PC-9 (cell line): ENCODE results near the gene TRAF4. TPM values are rescaled to one million over a fixed set of nuclear protein-coding genes. Genes with fewer than 3 reads are reported as not detected.

Experiments
- BruUV-seq: library from RNA; stranded (reverse); fragments of 400-500 nt; replicated peaks from 2 replicates; lab custom pipeline; 2021; lab: Mats Ljungman, UMichigan
- CTCF ChIA-PET: fragments of 300-600 bp; sonication (Branson Sonifier 250); formaldehyde crosslinking; loops from one replicate; lab custom pipeline; 2022; ENCODE audit warnings: antibody characterized with exemption; lab: Charles Lee
- POLR2A ChIA-PET: fragments of 300-600 bp; sonication (Branson Sonifier 250); formaldehyde crosslinking; loops from one replicate; lab custom pipeline; 2022; ENCODE audit warnings: antibody characterized with exemption; ENCODE audit not compliant: unreplicated experiment; lab: Charles Lee
- DNase-seq, 2 experiments: peaks; one replicate each; pipeline versions ENCODE4 v3.0.0 to v3.0.0-alpha.2; 2015 to 2022; ENCODE audit warnings: mixed read lengths in 1 of 2
- H2AFZ ChIP-seq: fragments of 200-600 bp; sonication (generic); 2 replicates; pipeline ENCODE4 v1.8.1; 2017; ENCODE audit warnings: antibody characterized with exemption
- H3F3A ChIP-seq: fragments of 200-600 bp; sonication (generic); 2 replicates; pipeline ENCODE4 v1.8.1; 2017; ENCODE audit warnings: antibody characterized with exemption, mild to moderate bottlenecking, low read depth; ENCODE audit not compliant: insufficient read depth
- H3K27ac ChIP-seq: fragments of 200-600 bp; sonication (generic); 2 replicates; pipeline ENCODE4 v1.6.1; 2016; ENCODE audit warnings: mixed run types
- H3K27me3 ChIP-seq: fragments of 200-600 bp; sonication (generic); 2 replicates; pipeline ENCODE4 v1.6.1; 2016; ENCODE audit warnings: low read depth, mixed run types; ENCODE audit not compliant: insufficient read depth
- H3K36me3 ChIP-seq: fragments of 200-600 bp; sonication (generic); 2 replicates; pipeline ENCODE4 v1.6.1; 2016; ENCODE audit warnings: low read depth, mixed run types
- H3K4me1 ChIP-seq: fragments of 200-600 bp; sonication (generic); replicated peaks from 2 replicates; pipeline ENCODE4 v1.6.1; 2016; ENCODE audit warnings: mixed run types; ENCODE audit not compliant: insufficient read depth
- H3K4me2 ChIP-seq: fragments of 200-600 bp; sonication (generic); 2 replicates; pipeline ENCODE4 v1.6.1; 2017; ENCODE audit warnings: mixed run types
- H3K4me3 ChIP-seq: fragments of 200-600 bp; sonication (generic); 2 replicates; pipeline ENCODE4 v1.6.1; 2016; ENCODE audit warnings: mixed run types
- H3K79me2 ChIP-seq: fragments of 200-600 bp; sonication (generic); 2 replicates; pipeline ENCODE4 v1.6.1; 2017; ENCODE audit warnings: low read depth, mixed run types
- H3K9me2 ChIP-seq: fragments of 200-600 bp; sonication (generic); 2 replicates; pipeline ENCODE4 v1.8.1; 2017; ENCODE audit warnings: mild to moderate bottlenecking; ENCODE audit not compliant: insufficient read depth
- H3K9me3 ChIP-seq: fragments of 200-600 bp; sonication (generic); 2 replicates; pipeline ENCODE4 v1.8.1; 2016; ENCODE audit warnings: low read depth; ENCODE audit not compliant: insufficient read depth
- H4K20me1 ChIP-seq: fragments of 200-600 bp; sonication (generic); 2 replicates; pipeline ENCODE4 v1.8.1; 2017; ENCODE audit not compliant: insufficient read depth
- EZH2 ChIP-seq: fragments of 200-600 bp; sonication (generic); IDR thresholded peaks from 2 replicates; pipeline ENCODE4 v1.8.0; 2017; ENCODE audit warnings: antibody characterized with exemption, low read depth
- intact Hi-C: fragments of 100-400 bp; cut with micrococcal nuclease; formaldehyde crosslinking; loops from one replicate; pipeline ENCODE4 v1.10.0; 2022; ENCODE audit not compliant: unreplicated experiment
- total RNA-seq: library from RNA; stranded (reverse); gene quantifications from 2 replicates; pipeline ENCODE4 v1.2.3, GENCODE V29; 2021
- TF ChIP-seq, protein P1 (sequence below): fragments of 200-600 bp; sonication (generic); conservative IDR thresholded peaks from 2 replicates; pipeline ENCODE4 v1.6.1; 2017; ENCODE audit warnings: mixed run types, antibody characterized with exemption, mild to moderate bottlenecking, moderate library complexity

The TRAF4 gene
- total RNA-seq, 1 experiment from 2014 or later: 159 TPM

DNA sequence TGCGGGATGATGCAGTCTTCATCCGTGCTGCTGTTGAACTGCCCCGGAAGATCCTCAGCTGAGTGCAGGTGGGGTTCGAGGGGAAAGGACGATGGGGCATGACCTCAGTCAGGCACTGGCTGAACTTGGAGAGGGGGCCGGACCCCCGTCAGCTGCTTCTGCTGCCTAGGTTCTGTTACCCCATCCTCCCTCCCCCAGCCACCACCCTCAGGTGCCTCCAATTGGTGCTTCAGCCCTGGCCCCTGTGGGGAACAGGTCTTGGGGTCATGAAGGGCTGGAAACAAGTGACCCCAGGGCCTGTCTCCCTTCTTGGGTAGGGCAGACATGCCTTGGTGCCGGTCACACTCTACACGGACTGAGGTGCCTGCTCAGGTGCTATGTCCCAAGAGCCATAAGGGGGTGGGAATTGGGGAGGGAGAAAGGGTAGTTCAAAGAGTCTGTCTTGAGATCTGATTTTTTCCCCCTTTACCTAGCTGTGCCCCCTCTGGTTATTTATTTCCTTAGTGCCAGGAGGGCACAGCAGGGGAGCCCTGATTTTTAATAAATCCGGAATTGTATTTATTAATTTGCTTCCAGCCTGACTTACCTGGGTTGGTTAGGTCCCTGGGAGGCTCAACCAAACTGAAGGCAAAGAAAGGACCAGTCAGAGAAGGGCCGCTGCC lies 5.8 kb downstream of the TRAF4 start:
- H4K20me1 ChIP-seq: peaks cover 56% of the 10 kb centered on the region
- CTCF ChIA-PET: interaction anchor here (0.6 to 3.7 kb wide), 3 partner anchors 14 to 23 kb away, joined by 4 to 60 read pairs (median 6); partner anchors contain the start of genes NEK8 and TLCD1
- H3K4me1 ChIP-seq: peaks cover 43% of the 10 kb centered on the region
- TF ChIP-seq, protein P1, sequence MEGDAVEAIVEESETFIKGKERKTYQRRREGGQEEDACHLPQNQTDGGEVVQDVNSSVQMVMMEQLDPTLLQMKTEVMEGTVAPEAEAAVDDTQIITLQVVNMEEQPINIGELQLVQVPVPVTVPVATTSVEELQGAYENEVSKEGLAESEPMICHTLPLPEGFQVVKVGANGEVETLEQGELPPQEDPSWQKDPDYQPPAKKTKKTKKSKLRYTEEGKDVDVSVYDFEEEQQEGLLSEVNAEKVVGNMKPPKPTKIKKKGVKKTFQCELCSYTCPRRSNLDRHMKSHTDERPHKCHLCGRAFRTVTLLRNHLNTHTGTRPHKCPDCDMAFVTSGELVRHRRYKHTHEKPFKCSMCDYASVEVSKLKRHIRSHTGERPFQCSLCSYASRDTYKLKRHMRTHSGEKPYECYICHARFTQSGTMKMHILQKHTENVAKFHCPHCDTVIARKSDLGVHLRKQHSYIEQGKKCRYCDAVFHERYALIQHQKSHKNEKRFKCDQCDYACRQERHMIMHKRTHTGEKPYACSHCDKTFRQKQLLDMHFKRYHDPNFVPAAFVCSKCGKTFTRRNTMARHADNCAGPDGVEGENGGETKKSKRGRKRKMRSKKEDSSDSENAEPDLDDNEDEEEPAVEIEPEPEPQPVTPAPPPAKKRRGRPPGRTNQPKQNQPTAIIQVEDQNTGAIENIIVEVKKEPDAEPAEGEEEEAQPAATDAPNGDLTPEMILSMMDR: no peak
- no peak for TF ChIP-seq EZH2
- no peaks in the 10 kb centered on the region for H3K27me3 ChIP-seq
- BruUV-seq: no TSS peak
- no peaks in the 10 kb centered on the region for H3K9me3 ChIP-seq
- intact Hi-C loops: loop anchor here (1.0 to 5.0 kb wide), 3 partner anchors 22 to 203 kb away; partner anchors contain the start of genes BLTP2 and PHF12
- H3K79me2 ChIP-seq: peaks cover 56% of the 10 kb centered on the region
- no peaks in the 10 kb centered on the region for H3K9me2 ChIP-seq
- H3K27ac ChIP-seq: peak overlapping the region; percentile 45
- no peak for DNase-seq
- H3F3A ChIP-seq: peaks cover 85% of the 10 kb centered on the region
- peak overlapping the region; percentile 55 for H3K4me2 ChIP-seq
- no peak overlapping the region for H3K4me3 ChIP-seq
- peaks cover 27% of the 10 kb centered on the region for H3K36me3 ChIP-seq
- no peak overlapping the region for H2AFZ ChIP-seq
- POLR2A ChIA-PET: interaction anchor here (0.6 to 1.5 kb wide), 3 partner anchors 23 to 648 kb away, joined by 3 to 34 read pairs (median 3); partner anchors contain the start of genes RPL23A and TLCD1

DNA sequence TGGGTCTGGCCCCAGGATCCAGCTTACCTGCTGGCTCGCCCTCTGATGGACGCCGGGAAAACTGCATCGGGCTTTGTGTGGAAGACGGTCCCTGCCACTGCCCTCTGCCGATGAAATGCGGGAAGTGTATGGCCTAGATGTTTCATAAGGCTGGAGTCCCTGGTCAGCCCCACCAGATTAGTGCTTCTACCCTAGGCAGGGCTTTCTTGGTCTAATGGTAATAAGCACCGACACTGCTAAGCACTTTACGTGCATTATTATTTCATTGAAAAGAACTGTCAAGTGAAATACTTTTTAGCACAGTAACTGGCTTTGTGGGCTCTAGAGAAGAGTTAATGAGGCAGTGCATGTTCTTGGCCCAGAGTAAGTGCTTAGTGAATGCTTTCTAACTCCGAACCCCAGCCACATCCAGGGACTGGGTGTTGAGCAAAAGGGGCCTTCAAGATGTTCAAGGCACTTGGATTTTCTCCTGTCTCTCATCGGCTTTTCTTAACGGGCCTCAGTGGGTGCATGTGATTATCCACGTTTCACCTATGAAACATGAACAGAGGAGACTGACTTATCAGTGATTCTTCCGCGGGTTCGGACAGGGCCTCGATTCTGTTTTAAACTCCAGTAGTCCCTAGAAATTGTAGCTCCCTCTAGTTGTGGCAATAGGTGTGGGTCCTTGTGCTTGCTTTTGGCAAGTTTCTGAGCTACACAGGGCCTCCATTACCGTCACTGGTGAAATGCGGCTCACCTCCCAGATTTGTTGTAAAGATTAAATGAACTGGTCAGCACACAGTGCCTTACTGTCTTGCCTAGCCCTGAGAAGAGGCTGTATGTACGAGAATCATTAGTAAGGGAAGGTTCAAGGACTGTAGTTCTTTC lies 6.6 kb downstream of the TRAF4 start:
- Histone ChIP-seq H3K4me3 (no peak overlapping the region), H2AFZ (no peak overlapping the region), H3K9me3 (no peaks in the 10 kb centered on the region), H3F3A (peaks cover 82% of the 10 kb centered on the region), H3K79me2 (peaks cover 48% of the 10 kb centered on the region), H3K27me3 (no peaks in the 10 kb centered on the region), H3K36me3 (peaks cover 24% of the 10 kb centered on the region), H3K9me2 (no peaks in the 10 kb centered on the region), H4K20me1 (peaks cover 56% of the 10 kb centered on the region), H3K4me1 (peaks cover 43% of the 10 kb centered on the region), H3K27ac (no peak overlapping the region), H3K4me2 (peak overlapping the region; percentile 55; the same call in 1 of the 2 replicates)
- ChIA-PET POLR2A (interaction anchor here (0.6 to 1.5 kb wide), 3 partner anchors 24 to 649 kb away, joined by 3 to 34 read pairs (median 3); partner anchors contain the start of genes RPL23A and TLCD1), CTCF (interaction anchor here (0.6 to 3.7 kb wide), 3 partner anchors 15 to 23 kb away, joined by 4 to 60 read pairs (median 6); partner anchors contain the start of genes NEK8 and TLCD1)
- peak; percentile 76 to 91 for DNase-seq
- TF ChIP-seq EZH2: no peak
- TF ChIP-seq, protein P1: peak; percentile 98
- no TSS peak for BruUV-seq
- intact Hi-C loops: loop anchor here (1.0 to 5.0 kb wide), 2 partner anchors 23 to 103 kb away; partner anchors contain the start of gene BLTP2
